B cell (primary cell): ENCODE data around the gene DVL2. TPM values are rescaled to one million over a fixed set of nuclear protein-coding genes. Genes with fewer than 3 reads are reported as not detected.

Experiments used
- ATAC-seq: fragments of 200-7000 bp; cut with Tn5 transposase; one replicate; pipeline ENCODE4 v1.10.0; 2021; ENCODE audit warnings: low read depth, mild to moderate bottlenecking, moderate number of reproducible peaks, moderate library complexity
- CTCF ChIA-PET: fragments of 350-600 bp; sonication (Branson Sonifier 250); formaldehyde crosslinking; loops from one replicate; lab custom pipeline; 2021; ENCODE audit warnings: antibody characterized with exemption, inconsistent platforms; lab: Charles Lee
- POLR2A ChIA-PET: fragments of 350-600 bp; sonication (Branson Sonifier 250); formaldehyde crosslinking; loops from one replicate; lab custom pipeline; 2021; ENCODE audit warnings: antibody characterized with exemption; lab: Charles Lee
- DNase-seq: peaks from one replicate; pipeline ENCODE4 v3.0.0; 2013
- H2AFZ ChIP-seq: 2 replicates; pipeline ENCODE4 v1.6.1; 2012; ENCODE audit warnings: mild to moderate bottlenecking, low read depth, low read length; ENCODE audit not compliant: insufficient read depth, poor library complexity, severe bottlenecking
- H3K27ac ChIP-seq, 2 donors: 1 replicate in 1 of 2; 2 replicates in 1 of 2; pipeline ENCODE4 v1.5.1; 2012 to 2013; ENCODE audit warnings: low read length in 2 of 2, mild to moderate bottlenecking in 2 of 2, moderate library complexity in 1 of 2
- H3K27me3 ChIP-seq, 4 experiments: fragments of 200-600 bp in 1 of 4; sonication (generic) in 1 of 4; replicated peaks in 1 of 4; 1 replicate in 2 of 4; 2 replicates in 2 of 4; pipeline versions ENCODE4 v1.6.1 to v1.7.0; 2013 to 2016; ENCODE audit warnings: low read length in 3 of 4, mild to moderate bottlenecking in 2 of 4, mixed read lengths in 1 of 4, moderate library complexity in 1 of 4; ENCODE audit not compliant: insufficient read depth in 4 of 4, control insufficient read depth in 3 of 4; ENCODE audit errors: control extremely low read depth in 1 of 4
- H3K36me3 ChIP-seq, 2 experiments: replicated peaks in 1 of 2; 1 replicate in 1 of 2; 2 replicates in 1 of 2; pipeline versions ENCODE4 v1.6.1 to v1.7.1; 2013; ENCODE audit warnings: low read length in 1 of 2; ENCODE audit not compliant: insufficient read depth in 2 of 2, control insufficient read depth in 1 of 2; ENCODE audit errors: control extremely low read depth in 1 of 2, extremely low read depth in 1 of 2
- H3K4me1 ChIP-seq, 2 donors: fragments of 200-600 bp in 1 of 2; sonication (generic) in 1 of 2; 1 replicate in 1 of 2; 2 replicates in 1 of 2; pipeline versions ENCODE4 v1.5.1 to v1.6.1; 2013 to 2017; ENCODE audit warnings: low read length in 2 of 2; ENCODE audit not compliant: control insufficient read depth in 2 of 2, insufficient read depth in 2 of 2
- H3K4me2 ChIP-seq: replicated peaks from 2 replicates; pipeline ENCODE3; 2012; ENCODE audit warnings: mild to moderate bottlenecking, low read depth, low read length; ENCODE audit not compliant: poor library complexity, severe bottlenecking
- H3K4me3 ChIP-seq, 5 experiments: fragments of 200-600 bp in 1 of 5; sonication (generic) in 1 of 5; 1 replicate in 3 of 5; 2 replicates in 2 of 5; pipeline versions ENCODE4 v1.5.1 to v1.7.0; 2011 to 2016; ENCODE audit warnings: low read length in 4 of 5, mild to moderate bottlenecking in 4 of 5, low read depth in 2 of 5, control low read depth in 1 of 5, moderate library complexity in 1 of 5; ENCODE audit not compliant: insufficient read depth in 1 of 5; ENCODE audit errors: control extremely low read depth in 1 of 5, extremely low read depth in 1 of 5
- H3K79me2 ChIP-seq: fragments of 200-600 bp; sonication (generic); one replicate; pipeline ENCODE4 v1.6.0; 2016; ENCODE audit warnings: low read length; ENCODE audit not compliant: control insufficient read depth, insufficient read depth
- H3K9ac ChIP-seq: fragments of 200-600 bp; sonication (generic); 2 replicates; pipeline ENCODE4 v1.6.1; 2017; ENCODE audit warnings: mild to moderate bottlenecking, low read length, moderate library complexity
- H3K9me3 ChIP-seq, 3 donors: one replicate each; pipeline versions ENCODE4 v1.6.1 to v1.7.1; 2013; ENCODE audit warnings: low read length in 2 of 3; ENCODE audit not compliant: control insufficient read depth in 2 of 3, insufficient read depth in 1 of 3; ENCODE audit errors: control extremely low read depth in 1 of 3
- H4K20me1 ChIP-seq: 2 replicates; pipeline ENCODE4 v1.6.0; 2012; ENCODE audit warnings: mild to moderate bottlenecking, low read length; ENCODE audit not compliant: insufficient read depth, control insufficient read depth, poor library complexity, severe bottlenecking
- H3K27ac Mint-ChIP-seq: one replicate; pipeline ENCODE4 v1.8.0; 2021; ENCODE audit warnings: mixed read lengths
- H3K27me3 Mint-ChIP-seq: one replicate; pipeline ENCODE4 v1.8.0; 2021; ENCODE audit warnings: mixed read lengths
- H3K4me1 Mint-ChIP-seq: one replicate; pipeline ENCODE4 v1.8.0; 2021; ENCODE audit warnings: mixed read lengths
- H3K4me3 Mint-ChIP-seq: one replicate; pipeline ENCODE4 v1.8.0; 2021; ENCODE audit warnings: mixed read lengths
- H3K9me3 Mint-ChIP-seq: one replicate; pipeline ENCODE4 v1.8.0; 2022; ENCODE audit warnings: mixed read lengths; ENCODE audit not compliant: insufficient read depth
- EZH2 ChIP-seq: IDR thresholded peaks from 2 replicates; pipeline ENCODE4 v1.6.1; 2012; ENCODE audit warnings: borderline replicate concordance, low read depth, mild to moderate bottlenecking, moderate library complexity, low read length; ENCODE audit not compliant: insufficient read depth, poor library complexity, severe bottlenecking
- WGBS: methylation state at CpG from one replicate; pipeline ENCODE4 v1.1.5; 2013; ENCODE audit warnings: missing lambda C conversion rate; ENCODE audit not compliant: insufficient coverage; 5-methylcytosine and 5-hydroxymethylcytosine counted together
- intact Hi-C: fragments of 100-400 bp; cut with micrococcal nuclease; formaldehyde crosslinking; loops from one replicate; pipeline ENCODE4 v1.10.0; 2022
- polyA plus RNA-seq: library from polyadenylated mRNA; depleted of rRNA; stranded (reverse); fragments of >200 nt; gene quantifications from 2 replicates; pipeline ENCODE4 v1.2.3, GENCODE V29; 2012
- total RNA-seq, 2 donors: library from RNA; stranded (reverse); fragments of 120-200 nt in 1 of 2; gene quantifications; 1 replicate in 1 of 2; 2 replicates in 1 of 2; pipeline versions ENCODE4 v1.2.3 to v1.2.4, GENCODE V29; 2013 to 2022
- TF ChIP-seq, protein P1 (sequence below): fragments of 200-600 bp; IDR thresholded peaks from one replicate; pipeline ENCODE4 v1.8.0; 2022; ENCODE audit warnings: antibody characterized with exemption, mild to moderate bottlenecking

Gene DVL2
- total and polyA plus RNA-seq, 2 donors (not counting 1 experiment from before 2014, with no cell fraction given): 22.5 to 104 TPM

DNA sequence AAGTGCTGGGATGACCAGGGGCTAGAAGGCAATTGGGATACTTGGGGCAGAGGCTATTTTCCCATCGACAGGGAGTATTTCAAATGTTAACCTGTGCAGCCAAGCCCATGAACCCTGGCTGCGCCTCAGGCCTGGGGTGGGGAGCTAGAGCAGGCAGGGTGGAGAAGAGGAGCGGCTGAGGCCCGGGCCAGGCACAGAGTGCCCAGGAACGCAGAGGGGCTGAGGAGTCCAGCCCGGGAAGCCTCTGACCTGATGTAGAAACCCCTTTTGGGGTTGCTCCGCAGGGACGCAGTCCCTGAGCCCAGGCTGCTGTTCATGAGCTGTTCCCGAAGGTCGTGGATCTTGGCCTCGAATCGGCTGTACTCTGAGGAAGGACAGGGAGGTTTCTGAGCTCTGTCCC, 38.3 kb downstream of the DVL2 start:
- Histone ChIP-seq H3K79me2 (no peaks in the 10 kb centered on the region), H3K27me3 (no peaks in the 10 kb centered on the region), H3K4me2 (no peak overlapping the region), H2AFZ (no peak overlapping the region), H3K9ac (no peak overlapping the region), H4K20me1 (no peaks in the 10 kb centered on the region), H3K4me1 (no peaks in the 10 kb centered on the region), H3K27ac (no peak overlapping the region), H3K36me3 (no peaks in the 10 kb centered on the region), H3K9me3 (no peaks in the 10 kb centered on the region), H3K4me3 (no peak overlapping the region)
- no peak overlapping the region for H3K27ac Mint-ChIP-seq
- H3K4me1 Mint-ChIP-seq: no peaks in the 10 kb centered on the region
- no peak overlapping the region for H3K4me3 Mint-ChIP-seq
- 93% methylated on average over 11 of the region's 12 CpGs for WGBS
- CTCF ChIA-PET: no interaction called here
- H3K27me3 Mint-ChIP-seq: no peaks in the 10 kb centered on the region
- ATAC-seq (no peak), DNase-seq (no peak)
- H3K9me3 Mint-ChIP-seq: no peaks in the 10 kb centered on the region
- POLR2A ChIA-PET: interaction anchor here (0.5 kb wide), 1 partner anchor 485 kb away, joined by 6 read pairs; no protein-coding TSS in a partner anchor
- TF ChIP-seq, protein P1, sequence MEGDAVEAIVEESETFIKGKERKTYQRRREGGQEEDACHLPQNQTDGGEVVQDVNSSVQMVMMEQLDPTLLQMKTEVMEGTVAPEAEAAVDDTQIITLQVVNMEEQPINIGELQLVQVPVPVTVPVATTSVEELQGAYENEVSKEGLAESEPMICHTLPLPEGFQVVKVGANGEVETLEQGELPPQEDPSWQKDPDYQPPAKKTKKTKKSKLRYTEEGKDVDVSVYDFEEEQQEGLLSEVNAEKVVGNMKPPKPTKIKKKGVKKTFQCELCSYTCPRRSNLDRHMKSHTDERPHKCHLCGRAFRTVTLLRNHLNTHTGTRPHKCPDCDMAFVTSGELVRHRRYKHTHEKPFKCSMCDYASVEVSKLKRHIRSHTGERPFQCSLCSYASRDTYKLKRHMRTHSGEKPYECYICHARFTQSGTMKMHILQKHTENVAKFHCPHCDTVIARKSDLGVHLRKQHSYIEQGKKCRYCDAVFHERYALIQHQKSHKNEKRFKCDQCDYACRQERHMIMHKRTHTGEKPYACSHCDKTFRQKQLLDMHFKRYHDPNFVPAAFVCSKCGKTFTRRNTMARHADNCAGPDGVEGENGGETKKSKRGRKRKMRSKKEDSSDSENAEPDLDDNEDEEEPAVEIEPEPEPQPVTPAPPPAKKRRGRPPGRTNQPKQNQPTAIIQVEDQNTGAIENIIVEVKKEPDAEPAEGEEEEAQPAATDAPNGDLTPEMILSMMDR: no peak
- no peak for TF ChIP-seq EZH2
- intact Hi-C loops: no loop called here

DNA sequence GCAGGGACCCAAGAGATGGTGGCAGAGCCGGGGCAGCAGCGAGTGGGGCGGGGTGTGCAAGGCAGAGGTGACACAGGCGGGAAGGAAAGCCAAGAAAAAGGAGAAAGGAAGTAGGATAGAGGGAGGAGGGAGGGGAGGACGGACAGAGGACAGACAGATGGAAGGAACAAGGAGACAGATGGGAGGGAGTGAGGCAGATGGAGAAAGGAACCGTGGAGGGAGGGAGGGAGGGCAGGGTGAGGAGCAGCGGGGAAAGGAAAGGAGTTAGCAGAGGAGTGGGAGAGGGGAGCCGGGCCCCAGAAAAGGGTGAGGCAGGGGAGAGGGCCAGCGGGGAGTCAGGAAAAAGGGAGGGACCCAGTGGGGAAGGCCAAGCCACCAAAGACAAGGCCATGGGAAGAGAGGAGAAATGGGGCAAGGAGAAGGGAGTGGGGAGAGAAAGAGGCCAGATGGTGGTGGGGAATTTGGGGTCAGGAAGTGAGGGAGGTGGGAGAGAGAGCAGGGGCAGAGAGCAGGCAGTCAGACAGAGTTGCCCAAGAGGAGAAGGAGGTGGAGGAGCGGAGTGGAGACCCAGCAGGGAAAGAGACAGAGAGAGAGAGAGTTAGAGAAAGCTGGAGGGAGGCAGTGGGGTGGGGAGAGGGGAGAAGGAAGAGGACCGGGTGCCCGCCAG, 41.9 kb downstream of the DVL2 start:
- no peaks in the 10 kb centered on the region for H3K9me3 Mint-ChIP-seq
- H3K4me3 Mint-ChIP-seq: no peak overlapping the region
- intact Hi-C loops: no loop called here
- no peak overlapping the region for H3K9ac ChIP-seq
- DNase-seq (no peak), ATAC-seq (no peak)
- H3K27me3 ChIP-seq: no peaks in the 10 kb centered on the region
- no peaks in the 10 kb centered on the region for H3K4me1 ChIP-seq
- TF ChIP-seq EZH2: no peak
- TF ChIP-seq, protein P1: no peak
- H3K4me2 ChIP-seq: no peak overlapping the region
- H3K79me2 ChIP-seq: no peaks in the 10 kb centered on the region
- no peaks in the 10 kb centered on the region for H3K9me3 ChIP-seq
- H3K27me3 Mint-ChIP-seq: no peaks in the 10 kb centered on the region
- no peak overlapping the region for H3K27ac Mint-ChIP-seq
- H3K36me3 ChIP-seq: no peaks in the 10 kb centered on the region
- ChIA-PET POLR2A (no interaction called here), CTCF (no interaction called here)
- WGBS: 94% methylated on average over 12 of the region's 12 CpGs
- H3K4me1 Mint-ChIP-seq: no peaks in the 10 kb centered on the region
- H3K4me3 ChIP-seq: no peak overlapping the region
- H3K27ac ChIP-seq: no peak overlapping the region
- H4K20me1 ChIP-seq: no peaks in the 10 kb centered on the region
- no peak overlapping the region for H2AFZ ChIP-seq
